PFSK-1 (cell line): ENCODE data around the gene B3GNT4.

Experiments used
- FOXP2 ChIP-seq: optimal IDR thresholded peaks from 2 replicates; pipeline ENCODE3; 2011; ENCODE audit warnings: borderline replicate concordance, control low read depth, inconsistent platforms; ENCODE audit not compliant: insufficient read depth; ENCODE audit errors: extremely low read length, extremely low read depth
- POLR2AphosphoS5 ChIP-seq: IDR thresholded peaks from 2 replicates; pipeline ENCODE4 v1.6.1; 2012; ENCODE audit warnings: low read depth, mild to moderate bottlenecking, control low read depth, low read length, moderate library complexity
- SIN3A ChIP-seq: IDR thresholded peaks from 2 replicates; pipeline ENCODE4 v1.6.1; 2012; ENCODE audit warnings: mild to moderate bottlenecking, low read length, moderate library complexity, borderline replicate concordance; ENCODE audit not compliant: insufficient read depth
- TAF1 ChIP-seq: IDR thresholded peaks from 2 replicates; pipeline ENCODE4 v1.6.1; 2012; ENCODE audit warnings: low read length, control low read depth, borderline replicate concordance; ENCODE audit not compliant: insufficient read depth
- TF ChIP-seq, protein P1 (sequence below), 2 experiments: IDR thresholded peaks; 2 replicates each; pipeline versions ENCODE4 v1.6.1 to v1.8.0; 2011 to 2012; ENCODE audit warnings: low read depth in 2 of 2, low read length in 2 of 2, control low read depth in 1 of 2, inconsistent platforms in 1 of 2, mild to moderate bottlenecking in 1 of 2, moderate library complexity in 1 of 2; ENCODE audit not compliant: insufficient read depth in 1 of 2

Gene B3GNT4

DNA sequence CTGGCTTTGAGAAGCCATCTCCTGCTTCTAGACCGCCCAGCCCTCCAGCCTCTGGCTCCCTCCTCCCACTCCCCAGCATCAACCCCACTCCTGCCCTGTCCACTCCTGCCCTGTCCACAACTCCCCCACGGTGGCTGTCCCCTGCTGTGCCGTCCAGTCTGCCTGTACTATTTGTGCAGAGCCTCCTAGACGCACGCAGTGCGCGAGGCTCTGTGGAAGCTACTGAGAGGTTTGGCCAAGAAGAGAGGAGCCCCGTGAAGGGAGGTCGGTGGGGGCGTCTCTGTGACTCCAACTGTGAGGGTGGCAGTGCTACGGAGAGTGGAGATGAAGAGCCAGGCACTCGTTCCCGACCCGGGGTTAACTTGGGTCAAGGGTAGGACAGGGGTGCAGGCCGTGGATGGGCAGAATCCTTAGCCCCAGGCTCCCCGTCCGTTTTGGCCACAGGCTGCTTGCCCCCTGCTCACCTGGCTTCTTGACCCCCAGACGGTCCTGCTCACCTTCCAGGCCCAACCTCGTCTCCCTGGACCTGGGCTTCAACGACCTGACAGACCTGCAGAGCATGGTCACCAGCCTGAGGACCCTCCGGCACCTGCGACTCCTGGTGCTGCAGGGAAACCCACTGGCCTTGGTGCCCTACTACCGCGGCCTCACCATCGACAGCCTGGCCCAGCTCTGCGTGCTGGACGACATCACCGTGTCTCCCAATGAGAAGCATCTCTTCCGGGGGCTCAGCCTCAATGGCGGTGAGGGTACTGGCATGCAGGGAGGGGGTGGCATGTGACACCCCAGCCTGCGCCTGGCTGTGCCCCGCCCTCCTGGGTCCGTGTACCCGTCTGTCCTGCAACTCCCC lies 13.7 kb upstream of the B3GNT4 start:
- TF ChIP-seq SIN3A: no peak
- TF ChIP-seq, protein P1, sequence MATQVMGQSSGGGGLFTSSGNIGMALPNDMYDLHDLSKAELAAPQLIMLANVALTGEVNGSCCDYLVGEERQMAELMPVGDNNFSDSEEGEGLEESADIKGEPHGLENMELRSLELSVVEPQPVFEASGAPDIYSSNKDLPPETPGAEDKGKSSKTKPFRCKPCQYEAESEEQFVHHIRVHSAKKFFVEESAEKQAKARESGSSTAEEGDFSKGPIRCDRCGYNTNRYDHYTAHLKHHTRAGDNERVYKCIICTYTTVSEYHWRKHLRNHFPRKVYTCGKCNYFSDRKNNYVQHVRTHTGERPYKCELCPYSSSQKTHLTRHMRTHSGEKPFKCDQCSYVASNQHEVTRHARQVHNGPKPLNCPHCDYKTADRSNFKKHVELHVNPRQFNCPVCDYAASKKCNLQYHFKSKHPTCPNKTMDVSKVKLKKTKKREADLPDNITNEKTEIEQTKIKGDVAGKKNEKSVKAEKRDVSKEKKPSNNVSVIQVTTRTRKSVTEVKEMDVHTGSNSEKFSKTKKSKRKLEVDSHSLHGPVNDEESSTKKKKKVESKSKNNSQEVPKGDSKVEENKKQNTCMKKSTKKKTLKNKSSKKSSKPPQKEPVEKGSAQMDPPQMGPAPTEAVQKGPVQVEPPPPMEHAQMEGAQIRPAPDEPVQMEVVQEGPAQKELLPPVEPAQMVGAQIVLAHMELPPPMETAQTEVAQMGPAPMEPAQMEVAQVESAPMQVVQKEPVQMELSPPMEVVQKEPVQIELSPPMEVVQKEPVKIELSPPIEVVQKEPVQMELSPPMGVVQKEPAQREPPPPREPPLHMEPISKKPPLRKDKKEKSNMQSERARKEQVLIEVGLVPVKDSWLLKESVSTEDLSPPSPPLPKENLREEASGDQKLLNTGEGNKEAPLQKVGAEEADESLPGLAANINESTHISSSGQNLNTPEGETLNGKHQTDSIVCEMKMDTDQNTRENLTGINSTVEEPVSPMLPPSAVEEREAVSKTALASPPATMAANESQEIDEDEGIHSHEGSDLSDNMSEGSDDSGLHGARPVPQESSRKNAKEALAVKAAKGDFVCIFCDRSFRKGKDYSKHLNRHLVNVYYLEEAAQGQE (IDR thresholded peaks at IDR 0.05; ENCODE audit: insufficient read depth in 1 of 2, low read depth in 2 of 2, low read length in 2 of 2): no peak
- no peak for TF ChIP-seq FOXP2
- TF ChIP-seq TAF1: no peak
- no peak for TF ChIP-seq POLR2AphosphoS5

DNA sequence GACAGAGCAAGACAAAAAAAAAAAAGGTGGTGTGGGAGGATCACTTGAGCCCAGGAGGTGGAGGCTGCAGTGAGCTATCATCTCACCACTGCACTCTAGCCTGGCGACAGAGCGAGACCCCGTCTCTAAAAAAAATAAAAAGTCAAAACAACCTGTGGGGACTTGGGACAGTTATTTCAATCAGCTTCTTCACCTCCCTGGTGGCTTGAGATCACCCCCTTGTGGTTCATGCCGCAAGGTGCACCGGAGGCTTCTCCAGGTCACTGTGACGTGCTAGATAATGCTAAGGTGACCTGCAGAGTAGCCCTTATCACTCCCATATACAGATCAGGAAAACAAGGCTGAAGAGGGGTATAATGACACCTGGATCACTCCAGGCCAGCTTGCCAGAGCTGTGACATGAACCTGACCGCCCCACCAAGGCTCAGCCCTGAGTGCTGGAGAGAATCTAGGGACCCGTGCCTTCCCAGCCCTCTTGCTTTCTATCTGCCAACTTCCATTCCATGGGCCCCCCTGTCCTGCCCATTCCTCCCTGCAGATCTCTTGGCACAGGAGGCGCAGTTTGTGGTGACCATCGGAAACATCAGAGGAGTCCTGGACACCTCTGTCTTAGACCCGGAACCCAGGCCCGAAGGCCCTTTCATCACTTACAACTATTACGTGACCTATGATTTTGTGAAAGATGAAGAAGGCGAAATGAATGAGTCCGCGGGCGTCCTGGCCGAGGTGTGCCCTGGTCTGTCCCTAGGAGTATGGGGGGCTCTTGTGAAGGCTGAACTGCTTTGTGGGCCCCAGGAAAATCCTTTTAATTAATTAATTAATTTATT lies 12.5 kb upstream of the B3GNT4 start:
- TF ChIP-seq TAF1 (no peak), SIN3A (no peak), FOXP2 (no peak), POLR2AphosphoS5 (no peak)
- TF ChIP-seq, protein P1 (IDR thresholded peaks at IDR 0.05; ENCODE audit: insufficient read depth in 1 of 2, low read depth in 2 of 2, low read length in 2 of 2): no peak

GRCh38 chr12:122192441-122192840 lies 11.1 kb upstream of the B3GNT4 start:
- TF ChIP-seq, protein P1 (IDR thresholded peaks at IDR 0.05; ENCODE audit: insufficient read depth in 1 of 2, low read depth in 2 of 2, low read length in 2 of 2): no peak
- TF ChIP-seq SIN3A (no peak), FOXP2 (no peak), POLR2AphosphoS5 (no peak), TAF1 (no peak)

GRCh38 chr12:122194804-122195203 lies 8.7 kb upstream of the B3GNT4 start:
- no peak for TF ChIP-seq SIN3A

DNA sequence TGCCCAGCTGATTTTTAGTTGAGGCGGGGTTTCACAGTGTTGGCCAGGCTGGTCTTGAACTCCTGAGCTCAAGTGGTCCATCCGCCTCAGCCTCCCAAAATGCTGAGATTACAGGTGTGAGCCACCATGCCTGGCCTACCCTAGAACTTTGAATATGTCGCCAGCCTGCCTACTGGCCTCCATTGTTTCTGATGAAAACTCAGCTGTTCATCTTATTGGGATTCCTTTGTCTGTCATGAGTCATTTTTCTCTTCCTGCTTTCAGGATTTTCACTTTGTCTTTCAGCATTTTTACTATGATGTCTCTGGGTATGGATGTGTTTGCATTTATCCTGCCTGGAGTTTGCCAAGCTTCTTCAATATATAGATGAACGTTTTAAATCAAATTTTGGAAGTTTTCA lies 8.1 kb upstream of the B3GNT4 start:
- TF ChIP-seq FOXP2: no peak
- TF ChIP-seq, protein P1 (IDR thresholded peaks at IDR 0.05; ENCODE audit: insufficient read depth in 1 of 2, low read depth in 2 of 2, low read length in 2 of 2): no peak
- no peak for TF ChIP-seq SIN3A
- no peak for TF ChIP-seq TAF1
- TF ChIP-seq POLR2AphosphoS5: no peak
